ENCODE measurements around the gene RFC1. TPM values are rescaled to one million over a fixed set of nuclear protein-coding genes. Genes with fewer than 3 reads are reported as not detected.
"Not testable (repeated sequence)": the region's sequence is repeated elsewhere in the genome, so short reads cannot be mapped to it uniquely, and the experiment has no call there.

Gene RFC1
- total and polyA plus RNA-seq, 2 experiments from 2014 or later: 21.5 to 29.5 TPM

DNA sequence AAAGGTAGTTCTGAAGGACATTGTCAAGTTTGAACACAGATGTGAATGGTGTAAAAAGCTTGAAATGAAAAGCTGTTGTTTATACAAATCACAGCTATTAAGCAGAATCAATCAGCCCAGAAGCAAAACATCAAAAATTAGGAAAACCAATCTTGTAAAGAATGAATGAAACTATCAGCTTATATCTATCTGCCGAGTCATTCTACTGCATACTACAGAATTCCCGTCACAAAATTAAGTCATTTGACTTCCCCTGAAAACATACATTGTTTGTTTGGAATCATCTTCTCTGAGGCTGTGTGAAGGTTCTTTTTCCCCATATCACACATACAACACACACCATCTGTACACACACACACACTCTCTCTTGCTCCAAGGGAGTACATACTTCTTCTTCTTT lies 80.3 kb downstream of the RFC1 start:
- Histone ChIP-seq H3K27ac (no peak overlapping the region), H3K27me3 (no peaks in the 10 kb centered on the region), H3K4me1 (ENCODE audit: low read depth) (no peaks in the 10 kb centered on the region), H3K4me3 (no peak overlapping the region), H3K36me3 (peaks cover 40% of the 10 kb centered on the region), H3K9me3 (ENCODE audit: low read depth) (no peaks in the 10 kb centered on the region)
- no peak for DNase-seq (ENCODE audit: low read depth in 1 of 2, low spot score in 1 of 2)
- TF ChIP-seq, protein P1, sequence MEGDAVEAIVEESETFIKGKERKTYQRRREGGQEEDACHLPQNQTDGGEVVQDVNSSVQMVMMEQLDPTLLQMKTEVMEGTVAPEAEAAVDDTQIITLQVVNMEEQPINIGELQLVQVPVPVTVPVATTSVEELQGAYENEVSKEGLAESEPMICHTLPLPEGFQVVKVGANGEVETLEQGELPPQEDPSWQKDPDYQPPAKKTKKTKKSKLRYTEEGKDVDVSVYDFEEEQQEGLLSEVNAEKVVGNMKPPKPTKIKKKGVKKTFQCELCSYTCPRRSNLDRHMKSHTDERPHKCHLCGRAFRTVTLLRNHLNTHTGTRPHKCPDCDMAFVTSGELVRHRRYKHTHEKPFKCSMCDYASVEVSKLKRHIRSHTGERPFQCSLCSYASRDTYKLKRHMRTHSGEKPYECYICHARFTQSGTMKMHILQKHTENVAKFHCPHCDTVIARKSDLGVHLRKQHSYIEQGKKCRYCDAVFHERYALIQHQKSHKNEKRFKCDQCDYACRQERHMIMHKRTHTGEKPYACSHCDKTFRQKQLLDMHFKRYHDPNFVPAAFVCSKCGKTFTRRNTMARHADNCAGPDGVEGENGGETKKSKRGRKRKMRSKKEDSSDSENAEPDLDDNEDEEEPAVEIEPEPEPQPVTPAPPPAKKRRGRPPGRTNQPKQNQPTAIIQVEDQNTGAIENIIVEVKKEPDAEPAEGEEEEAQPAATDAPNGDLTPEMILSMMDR (IDR thresholded peaks at IDR 0.05; ENCODE audit: low read depth, low read length): no peak

DNA sequence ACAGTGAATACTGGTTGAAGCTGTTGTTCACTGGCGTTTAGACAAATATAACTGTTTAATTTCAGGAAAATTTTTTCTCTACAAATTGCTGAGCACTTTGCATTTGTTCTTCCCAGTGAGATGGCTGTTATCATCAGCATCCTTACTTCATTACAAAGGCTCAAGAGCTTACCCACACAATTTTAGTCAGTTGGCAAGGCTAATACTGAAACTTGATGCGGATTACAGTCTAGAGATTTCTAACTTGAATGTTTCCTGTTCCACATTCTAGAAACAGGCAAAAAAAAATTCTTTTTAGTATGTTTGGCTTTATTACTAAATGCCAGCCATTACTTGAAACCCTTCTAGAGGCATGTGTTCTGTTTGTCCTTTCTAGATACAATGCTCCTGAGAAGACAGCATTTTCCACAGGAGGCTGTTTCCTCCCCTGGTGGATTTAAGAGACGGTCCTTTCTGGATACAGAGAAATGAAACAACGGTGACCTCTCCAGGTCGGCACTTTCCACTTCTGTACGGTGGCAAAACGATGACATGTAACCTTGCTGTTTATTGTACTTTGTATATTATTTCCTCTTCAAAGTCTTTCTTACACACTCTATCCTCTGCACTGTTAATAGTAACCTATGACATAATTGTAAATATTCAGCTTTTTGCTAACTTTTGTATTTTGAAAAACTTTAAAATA lies 80.9 kb downstream of the RFC1 start:
- Histone ChIP-seq H3K27me3 (no peaks in the 10 kb centered on the region), H3K4me1 (ENCODE audit: low read depth) (no peaks in the 10 kb centered on the region), H3K9me3 (ENCODE audit: low read depth) (no peaks in the 10 kb centered on the region), H3K36me3 (peaks cover 34% of the 10 kb centered on the region), H3K27ac (no peak overlapping the region), H3K4me3 (no peak overlapping the region)
- TF ChIP-seq, protein P1 (IDR thresholded peaks at IDR 0.05; ENCODE audit: low read depth, low read length): no peak
- no peak for DNase-seq (ENCODE audit: low read depth in 1 of 2, low spot score in 1 of 2)

DNA sequence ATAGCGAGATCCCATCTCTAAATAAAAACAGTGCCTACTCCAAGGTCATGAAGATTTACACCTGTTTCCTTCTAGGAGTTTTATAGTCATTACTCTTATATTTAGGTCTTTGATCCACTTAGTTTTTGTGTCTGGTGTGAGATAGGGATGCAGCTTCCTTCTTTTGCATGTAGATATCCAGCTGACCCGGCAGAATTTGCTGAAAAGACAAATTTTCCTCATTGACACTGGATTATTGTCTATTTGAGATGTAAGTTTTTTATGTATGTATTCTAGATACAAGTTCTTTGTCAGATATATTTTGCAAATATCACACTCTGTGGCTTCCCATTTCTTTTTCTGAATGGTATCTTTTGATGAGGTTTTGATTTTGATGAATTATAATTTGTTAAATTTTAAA lies 85.4 kb downstream of the RFC1 start:
- Histone ChIP-seq H3K4me1 (ENCODE audit: low read depth) (no peaks in the 10 kb centered on the region), H3K4me3 (no peak overlapping the region), H3K9me3 (ENCODE audit: low read depth) (no peaks in the 10 kb centered on the region), H3K27ac (no peak overlapping the region), H3K27me3 (no peaks in the 10 kb centered on the region), H3K36me3 (peaks cover 23% of the 10 kb centered on the region)
- DNase-seq (ENCODE audit: low read depth in 1 of 2, low spot score in 1 of 2): no peak
- TF ChIP-seq, protein P1 (IDR thresholded peaks at IDR 0.05; ENCODE audit: low read depth, low read length): no peak

DNA sequence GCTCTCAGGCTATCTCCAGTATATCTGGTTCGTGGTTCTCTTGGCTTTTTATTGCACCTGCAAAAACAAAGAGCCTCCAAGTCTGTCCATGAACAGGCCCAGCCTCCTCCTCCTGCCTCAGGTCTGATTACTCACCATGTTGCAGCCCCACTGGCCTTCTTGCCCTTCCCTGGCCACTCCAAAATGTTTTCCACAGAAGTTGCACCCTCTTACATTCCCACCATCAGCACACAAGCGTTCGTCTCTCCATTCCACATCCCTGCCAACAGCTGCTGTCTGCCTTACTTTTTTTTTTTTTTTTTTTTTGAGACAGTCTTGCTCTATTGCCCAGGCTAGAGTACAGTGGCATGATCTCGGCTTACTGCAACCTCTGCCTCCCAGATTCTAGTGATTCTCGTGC lies 86.7 kb downstream of the RFC1 start:
- Histone ChIP-seq H3K27ac (no peak overlapping the region), H3K27me3 (no peaks in the 10 kb centered on the region), H3K36me3 (peaks cover 25% of the 10 kb centered on the region), H3K4me1 (ENCODE audit: low read depth) (no peaks in the 10 kb centered on the region), H3K4me3 (no peak overlapping the region), H3K9me3 (ENCODE audit: low read depth) (no peaks in the 10 kb centered on the region)
- TF ChIP-seq, protein P1 (IDR thresholded peaks at IDR 0.05; ENCODE audit: low read depth, low read length): no peak
- no peak for DNase-seq (ENCODE audit: low read depth in 1 of 2, low spot score in 1 of 2)

DNA sequence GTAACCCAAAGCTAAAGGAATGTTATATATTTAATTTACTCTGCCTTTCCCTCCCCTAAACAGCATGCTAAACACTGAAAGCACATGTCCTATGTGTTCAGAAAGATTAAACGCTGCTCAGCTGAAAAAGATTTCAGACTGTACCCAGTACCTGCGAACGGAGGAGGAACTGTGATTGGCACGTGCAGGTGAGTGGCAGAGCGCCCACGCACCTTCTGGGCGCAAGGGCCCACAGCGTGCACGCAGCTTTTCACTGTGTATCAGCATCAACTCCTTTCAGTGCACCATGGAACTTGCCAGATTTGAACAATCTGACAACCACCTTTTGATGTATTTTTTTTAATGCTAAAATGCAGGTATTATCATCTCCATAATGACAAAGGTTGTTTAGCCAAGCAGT lies 87.7 kb downstream of the RFC1 start:
- DNase-seq (ENCODE audit: low read depth in 1 of 2, low spot score in 1 of 2): no peak
- TF ChIP-seq, protein P1 (IDR thresholded peaks at IDR 0.05; ENCODE audit: low read depth, low read length): no peak
- H3K4me1 ChIP-seq (ENCODE audit: low read depth): no peaks in the 10 kb centered on the region
- H3K36me3 ChIP-seq: peaks cover 26% of the 10 kb centered on the region
- no peak overlapping the region for H3K4me3 ChIP-seq
- H3K9me3 ChIP-seq (ENCODE audit: low read depth): no peaks in the 10 kb centered on the region
- H3K27me3 ChIP-seq: no peaks in the 10 kb centered on the region
- H3K27ac ChIP-seq: no peak overlapping the region

DNA sequence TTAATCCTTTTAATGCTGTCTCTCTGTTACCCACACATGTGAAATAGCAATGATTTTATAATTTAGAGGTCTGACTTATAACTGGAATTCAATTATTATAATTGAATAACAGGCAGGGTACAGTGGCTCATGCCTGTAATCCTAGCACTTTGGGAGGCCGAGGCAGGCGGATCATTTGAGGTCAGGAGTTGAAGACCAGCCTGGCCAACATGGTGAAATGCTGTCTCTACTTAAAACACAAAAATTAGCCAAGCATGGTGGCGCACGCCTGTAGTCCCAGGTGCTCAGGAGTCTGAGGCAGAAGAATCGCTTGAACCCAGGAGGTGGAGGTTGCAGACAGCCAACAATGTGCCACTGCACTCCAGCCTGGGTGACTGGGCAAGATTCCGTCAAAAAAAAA lies 88.5 kb downstream of the RFC1 start:
- DNase-seq (ENCODE audit: low read depth in 1 of 2, low spot score in 1 of 2): not testable (repeated sequence)
- H3K36me3 ChIP-seq: peaks cover 30% of the 10 kb centered on the region

More for the DNA sequence above, 88.5 kb downstream of the RFC1 start:
- not testable (repeated sequence) for H3K27me3 ChIP-seq; H3K27ac ChIP-seq; H3K9me3 ChIP-seq (ENCODE audit: low read depth); H3K4me1 ChIP-seq (ENCODE audit: low read depth); H3K4me3 ChIP-seq

Data from cardiac muscle cell (in vitro differentiated cells and primary cell).